ENCODE measurements around the gene ZNF618. TPM values are rescaled to one million over a fixed set of nuclear protein-coding genes. Genes with fewer than 3 reads are reported as not detected.

ZNF618 gene
- polyA plus RNA-seq, 3 donors = 0.53 to 1.9 (median 0.78) TPM

DNA sequence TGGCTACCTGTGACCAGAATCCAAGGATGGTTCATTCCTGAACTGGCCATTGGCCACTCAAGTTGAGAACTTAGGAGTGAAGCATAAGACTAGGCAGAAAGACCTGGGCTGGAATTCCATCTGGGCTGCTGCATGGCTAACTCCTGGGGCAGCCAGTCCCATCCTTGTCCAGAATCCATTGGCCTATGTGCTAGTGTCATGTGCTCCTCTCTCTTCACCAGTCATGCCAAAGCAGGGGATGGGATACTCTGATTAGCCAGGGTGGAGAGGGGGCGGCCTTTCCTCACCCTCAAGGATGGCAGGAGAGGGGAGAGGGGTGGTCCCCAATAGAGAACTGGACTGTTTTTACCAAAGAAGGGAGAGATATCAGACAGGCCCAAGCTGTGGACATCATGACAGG is 93.2 kb downstream of the ZNF618 start:
- Histone ChIP-seq H3K9me3 (replicated peaks in 1 of 2; ENCODE audit: control insufficient read depth in 1 of 2, insufficient read depth in 1 of 2, low read length in 2 of 2) (peaks cover 0 to 10% of the 10 kb centered on the region in 2 donors), H3K79me2 (ENCODE audit: insufficient read depth, low read length) (no peaks in the 10 kb centered on the region), H3K36me3 (replicated peaks in 1 of 2; ENCODE audit: control insufficient read depth in 1 of 2, insufficient read depth in 2 of 2, low read length in 2 of 2) (no peaks in the 10 kb centered on the region), H3K27me3 (ENCODE audit: control insufficient read depth in 2 of 2, insufficient read depth in 2 of 2, low read length in 2 of 2) (no peaks in the 10 kb centered on the region), H3K4me3 (replicated peaks in 1 of 3; ENCODE audit: low read depth in 2 of 3, low read length in 3 of 3) (no peak overlapping the region), H2AFZ (ENCODE audit: insufficient read depth, low read depth, low read length, poor library complexity, severe bottlenecking) (no peak overlapping the region), H3K4me1 (ENCODE audit: control insufficient read depth in 1 of 2, insufficient read depth in 2 of 2, low read length in 2 of 2) (no peaks in the 10 kb centered on the region), H3K9ac (ENCODE audit: insufficient read depth, low read length, poor library complexity, severe bottlenecking) (no peak overlapping the region), H4K20me1 (ENCODE audit: insufficient read depth, low read length) (no peaks in the 10 kb centered on the region), H3K27ac (ENCODE audit: low read depth in 1 of 2, low read length in 2 of 2) (no peak overlapping the region), H3K4me2 (replicated peaks; ENCODE audit: extremely low read depth, low read length, poor library complexity, severe bottlenecking) (no peak overlapping the region)
- TF ChIP-seq, protein P1, sequence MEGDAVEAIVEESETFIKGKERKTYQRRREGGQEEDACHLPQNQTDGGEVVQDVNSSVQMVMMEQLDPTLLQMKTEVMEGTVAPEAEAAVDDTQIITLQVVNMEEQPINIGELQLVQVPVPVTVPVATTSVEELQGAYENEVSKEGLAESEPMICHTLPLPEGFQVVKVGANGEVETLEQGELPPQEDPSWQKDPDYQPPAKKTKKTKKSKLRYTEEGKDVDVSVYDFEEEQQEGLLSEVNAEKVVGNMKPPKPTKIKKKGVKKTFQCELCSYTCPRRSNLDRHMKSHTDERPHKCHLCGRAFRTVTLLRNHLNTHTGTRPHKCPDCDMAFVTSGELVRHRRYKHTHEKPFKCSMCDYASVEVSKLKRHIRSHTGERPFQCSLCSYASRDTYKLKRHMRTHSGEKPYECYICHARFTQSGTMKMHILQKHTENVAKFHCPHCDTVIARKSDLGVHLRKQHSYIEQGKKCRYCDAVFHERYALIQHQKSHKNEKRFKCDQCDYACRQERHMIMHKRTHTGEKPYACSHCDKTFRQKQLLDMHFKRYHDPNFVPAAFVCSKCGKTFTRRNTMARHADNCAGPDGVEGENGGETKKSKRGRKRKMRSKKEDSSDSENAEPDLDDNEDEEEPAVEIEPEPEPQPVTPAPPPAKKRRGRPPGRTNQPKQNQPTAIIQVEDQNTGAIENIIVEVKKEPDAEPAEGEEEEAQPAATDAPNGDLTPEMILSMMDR (IDR thresholded peaks at IDR 0.05) = no peak
- peaks cover 0 to 6% (median 4%) of the 10 kb centered on the region in 7 donors for H3K9me3 Mint-ChIP-seq
- peaks cover 8 to 27% of the 10 kb centered on the region in 2 donors for H3K36me3 Mint-ChIP-seq
- H3K4me3 Mint-ChIP-seq = no peak overlapping the region
- intact Hi-C loops (cut with micrococcal nuclease) = loop anchor here in 1 of 2 donors (10.0 kb wide), 1 partner anchor 165 kb away; no protein-coding TSS in a partner anchor
- no peaks in the 10 kb centered on the region for H3K4me1 Mint-ChIP-seq
- H3K27me3 Mint-ChIP-seq (ENCODE audit: low read depth in 3 of 3) = peaks cover 0 to 3% (median 0%) of the 10 kb centered on the region in 3 donors
- no peak overlapping the region for H3K27ac Mint-ChIP-seq
- DNase-seq = no peak
- no CpG with 5 or more reads among the region's 1 CpG for WGBS (ENCODE audit: insufficient coverage)

DNA sequence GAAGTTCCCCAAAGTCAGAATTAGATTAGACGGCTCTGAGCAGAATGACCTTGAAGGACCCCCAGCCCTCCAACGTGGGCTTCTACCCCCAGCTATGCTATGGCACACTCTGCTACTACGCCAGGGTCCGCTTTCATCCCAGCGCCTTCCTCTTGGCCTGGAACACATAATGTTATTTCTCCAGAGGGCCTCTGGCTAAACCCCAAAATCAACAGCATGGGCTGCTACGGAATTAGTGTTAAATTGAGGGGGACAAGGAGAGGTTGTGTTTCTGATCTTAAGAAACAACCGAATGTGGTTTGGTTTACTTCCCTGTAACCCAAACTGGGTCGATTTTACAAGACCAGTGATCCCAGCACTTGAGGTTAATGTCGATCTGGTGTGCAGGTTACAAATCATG is 97.1 kb downstream of the ZNF618 start:
- Histone ChIP-seq H3K4me1 (ENCODE audit: control insufficient read depth in 1 of 2, insufficient read depth in 2 of 2, low read length in 2 of 2) (no peaks in the 10 kb centered on the region), H3K9me3 (replicated peaks in 1 of 2; ENCODE audit: control insufficient read depth in 1 of 2, insufficient read depth in 1 of 2, low read length in 2 of 2) (peaks cover 0 to 10% of the 10 kb centered on the region in 2 donors), H3K27ac (ENCODE audit: low read depth in 1 of 2, low read length in 2 of 2) (no peak overlapping the region), H2AFZ (ENCODE audit: insufficient read depth, low read depth, low read length, poor library complexity, severe bottlenecking) (no peak overlapping the region), H3K4me2 (replicated peaks; ENCODE audit: extremely low read depth, low read length, poor library complexity, severe bottlenecking) (no peak overlapping the region), H3K9ac (ENCODE audit: insufficient read depth, low read length, poor library complexity, severe bottlenecking) (no peak overlapping the region), H3K79me2 (ENCODE audit: insufficient read depth, low read length) (no peaks in the 10 kb centered on the region), H3K36me3 (replicated peaks in 1 of 2; ENCODE audit: control insufficient read depth in 1 of 2, insufficient read depth in 2 of 2, low read length in 2 of 2) (no peaks in the 10 kb centered on the region), H3K4me3 (replicated peaks in 1 of 3; ENCODE audit: low read depth in 2 of 3, low read length in 3 of 3) (no peak overlapping the region), H3K27me3 (ENCODE audit: control insufficient read depth in 2 of 2, insufficient read depth in 2 of 2, low read length in 2 of 2) (no peaks in the 10 kb centered on the region), H4K20me1 (ENCODE audit: insufficient read depth, low read length) (no peaks in the 10 kb centered on the region)
- intact Hi-C loops (cut with micrococcal nuclease) = no loop called here
- TF ChIP-seq, protein P1 (IDR thresholded peaks at IDR 0.05) = no peak
- DNase-seq = no peak
- H3K27ac Mint-ChIP-seq = no peak overlapping the region
- H3K27me3 Mint-ChIP-seq (ENCODE audit: low read depth in 3 of 3) = peaks cover 0 to 2% (median 0%) of the 10 kb centered on the region in 3 donors
- peaks cover 5 to 21% of the 10 kb centered on the region in 2 donors for H3K36me3 Mint-ChIP-seq
- H3K4me1 Mint-ChIP-seq = peaks cover 18% of the 10 kb centered on the region
- whole genome bisulfite sequencing (ENCODE audit: insufficient coverage) = 60% methylated on average over 2 of the region's 9 CpGs
- no peak overlapping the region for H3K4me3 Mint-ChIP-seq
- peaks cover 0 to 6% (median 3%) of the 10 kb centered on the region in 7 donors for H3K9me3 Mint-ChIP-seq

All from CD14-positive monocyte (primary cell).